ENCODE results near the gene NHERF2. TPM values are rescaled to one million over a fixed set of nuclear protein-coding genes. Genes with fewer than 3 reads are reported as not detected.

Gene NHERF2
- total RNA-seq, 2 experiments from 2014 or later: 2.8 to 3.0 TPM

DNA sequence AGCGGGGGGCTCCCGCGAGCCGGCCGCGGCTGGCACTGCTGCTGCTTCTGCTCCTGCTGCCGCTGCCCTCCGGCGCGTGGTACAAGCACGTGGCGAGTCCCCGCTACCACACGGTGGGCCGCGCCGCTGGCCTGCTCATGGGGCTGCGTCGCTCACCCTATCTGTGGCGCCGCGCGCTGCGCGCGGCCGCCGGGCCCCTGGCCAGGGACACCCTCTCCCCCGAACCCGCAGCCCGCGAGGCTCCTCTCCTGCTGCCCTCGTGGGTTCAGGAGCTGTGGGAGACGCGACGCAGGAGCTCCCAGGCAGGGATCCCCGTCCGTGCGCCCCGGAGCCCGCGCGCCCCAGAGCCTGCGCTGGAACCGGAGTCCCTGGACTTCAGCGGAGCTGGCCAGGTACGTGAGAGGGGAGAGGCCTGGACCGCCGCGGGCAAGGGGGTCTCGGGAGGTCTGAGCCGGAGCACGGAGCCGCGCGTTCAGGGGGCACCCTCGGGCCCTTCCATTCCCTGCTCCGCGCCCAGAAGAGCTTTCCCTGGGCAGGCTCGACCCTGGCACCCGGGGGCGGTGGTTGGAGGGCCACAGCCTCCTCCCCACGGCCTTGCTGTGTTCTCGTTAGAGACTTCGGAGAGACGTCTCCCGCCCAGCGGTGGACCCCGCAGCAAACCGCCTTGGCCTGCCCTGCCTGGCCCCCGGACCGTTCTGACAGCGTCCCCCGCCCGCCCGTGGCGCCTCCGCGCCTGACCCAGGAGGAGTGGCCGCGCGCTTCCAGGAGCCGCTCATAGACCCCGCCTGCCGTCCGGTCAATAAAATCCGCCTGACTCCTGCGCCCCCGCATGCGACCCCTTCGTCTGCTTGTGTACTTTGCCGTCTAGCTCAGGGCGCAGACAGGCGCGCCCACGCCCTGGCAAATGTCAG lies 6.5 kb upstream of the NHERF2 start:
- ATAC-seq (no peak), DNase-seq (peak; percentile 57)
- CTCF ChIA-PET: interaction anchor here (1.0 to 3.4 kb wide), 3 partner anchors 17 to 121 kb away, joined by 3 to 13 read pairs (median 5); no protein-coding TSS in a partner anchor
- Mint-ChIP-seq H3K9me3 (no peaks in the 10 kb centered on the region), H3K4me1 (ENCODE audit: low read depth) (peaks cover 16% of the 10 kb centered on the region), H3K27me3 (peaks cover 18% of the 10 kb centered on the region), H3K36me3 (ENCODE audit: low read depth) (peaks cover 4% of the 10 kb centered on the region), H3K4me3 (peak overlapping the region; percentile 69), H3K27ac (no peak overlapping the region)
- TF ChIP-seq, protein P1, sequence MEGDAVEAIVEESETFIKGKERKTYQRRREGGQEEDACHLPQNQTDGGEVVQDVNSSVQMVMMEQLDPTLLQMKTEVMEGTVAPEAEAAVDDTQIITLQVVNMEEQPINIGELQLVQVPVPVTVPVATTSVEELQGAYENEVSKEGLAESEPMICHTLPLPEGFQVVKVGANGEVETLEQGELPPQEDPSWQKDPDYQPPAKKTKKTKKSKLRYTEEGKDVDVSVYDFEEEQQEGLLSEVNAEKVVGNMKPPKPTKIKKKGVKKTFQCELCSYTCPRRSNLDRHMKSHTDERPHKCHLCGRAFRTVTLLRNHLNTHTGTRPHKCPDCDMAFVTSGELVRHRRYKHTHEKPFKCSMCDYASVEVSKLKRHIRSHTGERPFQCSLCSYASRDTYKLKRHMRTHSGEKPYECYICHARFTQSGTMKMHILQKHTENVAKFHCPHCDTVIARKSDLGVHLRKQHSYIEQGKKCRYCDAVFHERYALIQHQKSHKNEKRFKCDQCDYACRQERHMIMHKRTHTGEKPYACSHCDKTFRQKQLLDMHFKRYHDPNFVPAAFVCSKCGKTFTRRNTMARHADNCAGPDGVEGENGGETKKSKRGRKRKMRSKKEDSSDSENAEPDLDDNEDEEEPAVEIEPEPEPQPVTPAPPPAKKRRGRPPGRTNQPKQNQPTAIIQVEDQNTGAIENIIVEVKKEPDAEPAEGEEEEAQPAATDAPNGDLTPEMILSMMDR (IDR thresholded peaks at IDR 0.05): no peak
- intact Hi-C loops (cut with micrococcal nuclease): no loop called here
- POLR2A ChIA-PET: interaction anchor here (0.6 to 3.1 kb wide), 8 partner anchors 8 to 135 kb away, joined by 3 to 20 read pairs (median 5); partner anchors contain the start of genes RPS2 and TRAF7

DNA sequence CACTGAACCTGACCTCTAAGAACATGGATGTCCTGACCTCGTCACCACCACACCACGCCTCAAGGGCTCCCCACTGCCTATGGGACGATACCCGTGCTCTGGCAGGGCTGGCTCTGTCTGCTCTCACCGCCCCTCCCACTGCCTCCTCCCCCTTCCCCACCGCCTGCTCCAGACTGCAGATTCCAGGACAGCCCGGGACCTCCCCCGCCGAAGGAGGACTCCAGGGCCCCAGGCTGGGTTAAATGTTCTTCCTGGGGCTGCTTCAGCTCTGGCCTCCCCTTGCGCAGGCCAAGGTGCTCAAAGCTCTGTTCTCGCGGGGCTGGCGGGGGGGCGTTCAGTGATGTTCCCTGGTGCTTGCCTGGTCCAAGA lies 4.0 kb upstream of the NHERF2 start:
- TF ChIP-seq, protein P1 (IDR thresholded peaks at IDR 0.05): no peak
- Mint-ChIP-seq H3K9me3 (no peaks in the 10 kb centered on the region), H3K4me1 (ENCODE audit: low read depth) (peaks cover 23% of the 10 kb centered on the region), H3K27ac (no peak overlapping the region), H3K4me3 (peak overlapping the region; percentile 49), H3K36me3 (ENCODE audit: low read depth) (peaks cover 4% of the 10 kb centered on the region), H3K27me3 (peaks cover 25% of the 10 kb centered on the region)
- POLR2A ChIA-PET: interaction anchor here (0.7 to 2.4 kb wide), 8 partner anchors 18 to 132 kb away, joined by 3 to 12 read pairs (median 3); partner anchors contain the start of genes NTHL1, RPS2, TRAF7 and TSC2
- DNase-seq: no peak
- intact Hi-C loops (cut with micrococcal nuclease): loop anchor here (2.0 kb wide), 1 partner anchor 118 kb away; no protein-coding TSS in a partner anchor
- CTCF ChIA-PET: interaction anchor here (0.6 to 3.8 kb wide), 18 partner anchors 9 to 236 kb away, joined by 3 to 46 read pairs (median 4); partner anchors contain the start of genes NTHL1, PKD1, TRAF7 and TSC2
- ATAC-seq: peak; percentile 26

DNA sequence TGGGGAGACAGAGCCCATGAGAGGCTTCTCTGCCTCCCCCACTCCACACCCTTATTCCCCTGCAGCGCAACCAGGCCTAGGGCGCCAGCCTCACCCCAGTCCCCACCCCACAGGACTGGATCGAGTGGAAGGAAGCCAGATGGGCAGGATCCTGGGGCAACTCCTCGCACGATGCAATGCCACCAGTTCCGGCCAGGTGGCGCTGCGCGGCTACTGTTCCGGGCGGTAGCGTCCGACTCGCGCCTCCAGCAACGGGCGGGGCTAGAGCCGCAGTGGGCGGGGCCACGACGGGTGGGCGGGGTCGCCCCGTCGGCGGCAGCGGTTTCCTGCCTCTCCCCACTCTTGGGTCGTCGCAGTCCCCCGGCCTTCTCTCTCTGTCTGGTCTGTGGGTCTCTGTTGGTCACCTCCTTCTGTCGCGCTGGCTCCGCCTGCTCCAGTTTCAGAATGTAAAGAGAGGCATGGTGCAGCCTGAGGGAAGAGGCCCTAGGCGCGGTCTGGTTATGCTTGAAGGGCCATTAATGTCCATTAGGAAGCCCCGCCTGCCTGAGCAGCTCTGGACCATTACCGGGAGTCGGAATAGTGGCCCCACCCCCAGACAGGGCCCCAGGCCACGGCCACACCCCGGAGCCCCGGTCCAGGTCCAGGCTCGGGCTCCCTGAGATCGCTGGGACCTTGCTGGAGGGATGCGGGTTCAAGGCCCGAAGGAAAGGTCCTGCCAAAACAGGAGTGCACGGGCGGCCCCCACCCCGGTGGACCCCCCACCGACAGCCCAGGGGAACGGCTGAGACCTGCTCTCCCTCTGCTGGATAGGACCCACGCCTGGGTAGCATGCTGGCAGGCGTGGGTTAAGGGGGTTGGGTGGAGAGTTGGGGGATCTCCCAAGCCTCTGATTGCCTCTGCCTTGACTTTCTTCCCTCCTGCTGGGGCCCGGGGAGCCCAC lies 3.3 kb upstream of the NHERF2 start:
- POLR2A ChIA-PET: interaction anchor here (0.7 to 2.4 kb wide), 9 partner anchors 14 to 131 kb away, joined by 3 to 12 read pairs (median 3); partner anchors contain the start of genes NTHL1, RPS2, TRAF7 and TSC2
- no peak overlapping the region for H3K27ac Mint-ChIP-seq

DNA sequence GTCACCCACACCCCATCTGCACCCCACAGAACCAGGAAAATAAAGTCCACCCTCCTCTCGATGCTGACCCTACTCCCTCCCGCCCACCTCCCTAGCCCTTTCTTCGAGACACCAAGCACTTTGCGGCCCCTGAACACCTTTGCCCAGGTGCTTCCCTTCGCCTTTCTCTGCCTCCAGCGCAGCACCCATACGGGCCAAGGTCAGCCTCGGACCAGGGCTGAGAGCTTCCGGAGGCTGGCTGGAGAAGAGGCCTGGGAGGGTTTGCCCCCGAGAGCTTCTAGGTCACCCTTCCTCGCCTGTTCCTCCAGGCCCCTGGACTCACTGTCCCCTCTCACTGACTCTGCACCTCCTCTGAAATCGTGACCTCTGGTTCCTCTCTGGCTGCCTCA lies 2.7 kb upstream of the NHERF2 start:
- intact Hi-C loops (cut with micrococcal nuclease): no loop called here
- ChIA-PET CTCF (interaction anchor here (1.5 to 3.8 kb wide), 2 partner anchors 116 to 131 kb away, joined by 3 to 46 read pairs; partner anchors contain the start of gene TRAF7), POLR2A (interaction anchor here (1.0 to 2.4 kb wide), 3 partner anchors 15 to 129 kb away, joined by 3 to 12 read pairs (median 4); no protein-coding TSS in a partner anchor)
- Mint-ChIP-seq H3K9me3 (no peaks in the 10 kb centered on the region), H3K27me3 (peaks cover 26% of the 10 kb centered on the region), H3K4me3 (no peak overlapping the region), H3K4me1 (ENCODE audit: low read depth) (peaks cover 24% of the 10 kb centered on the region), H3K36me3 (ENCODE audit: low read depth) (peaks cover 4% of the 10 kb centered on the region), H3K27ac (no peak overlapping the region)
- no peak for DNase-seq
- TF ChIP-seq, protein P1 (IDR thresholded peaks at IDR 0.05): no peak
- ATAC-seq: no peak

More for the DNA sequence above, 3.3 kb upstream of the NHERF2 start:
- Mint-ChIP-seq H3K4me3 (peak overlapping the region; percentile 49), H3K36me3 (ENCODE audit: low read depth) (peaks cover 4% of the 10 kb centered on the region), H3K4me1 (ENCODE audit: low read depth) (peaks cover 24% of the 10 kb centered on the region), H3K9me3 (no peaks in the 10 kb centered on the region), H3K27me3 (peaks cover 29% of the 10 kb centered on the region)
- peak; percentile 95 for DNase-seq
- intact Hi-C loops (cut with micrococcal nuclease): loop anchor here (2.0 kb wide), 1 partner anchor 117 kb away; no protein-coding TSS in a partner anchor
- TF ChIP-seq, protein P1 (IDR thresholded peaks at IDR 0.05): peak; percentile 97
- peak; percentile 89 for ATAC-seq
- CTCF ChIA-PET: interaction anchor here (0.7 to 3.8 kb wide), 12 partner anchors 10 to 236 kb away, joined by 3 to 46 read pairs (median 7); partner anchors contain the start of genes NTHL1, PKD1 and TSC2

Measured in activated CD8-positive, alpha-beta T cell treated with anti-CD3 and anti-CD28 coated beads for 36 hours (primary cell).